ENCODE measurements around the gene STAG3. TPM values are rescaled to one million over a fixed set of nuclear protein-coding genes. Genes with fewer than 3 reads are reported as not detected.
"Not testable (repeated sequence)": the region's sequence is repeated elsewhere in the genome, so short reads cannot be mapped to it uniquely, and the experiment has no call there.

STAG3 gene
- total and polyA plus RNA-seq, 2 donors (not counting 1 experiment from before 2014, with no cell fraction given), result 24.8 to 33.4 TPM

GRCh38 chr7:100192969-100193368, 15.3 kb downstream of the STAG3 start:
- peak overlapping the region; percentile 97 for H3K27ac Mint-ChIP-seq
- TF ChIP-seq, protein P1, sequence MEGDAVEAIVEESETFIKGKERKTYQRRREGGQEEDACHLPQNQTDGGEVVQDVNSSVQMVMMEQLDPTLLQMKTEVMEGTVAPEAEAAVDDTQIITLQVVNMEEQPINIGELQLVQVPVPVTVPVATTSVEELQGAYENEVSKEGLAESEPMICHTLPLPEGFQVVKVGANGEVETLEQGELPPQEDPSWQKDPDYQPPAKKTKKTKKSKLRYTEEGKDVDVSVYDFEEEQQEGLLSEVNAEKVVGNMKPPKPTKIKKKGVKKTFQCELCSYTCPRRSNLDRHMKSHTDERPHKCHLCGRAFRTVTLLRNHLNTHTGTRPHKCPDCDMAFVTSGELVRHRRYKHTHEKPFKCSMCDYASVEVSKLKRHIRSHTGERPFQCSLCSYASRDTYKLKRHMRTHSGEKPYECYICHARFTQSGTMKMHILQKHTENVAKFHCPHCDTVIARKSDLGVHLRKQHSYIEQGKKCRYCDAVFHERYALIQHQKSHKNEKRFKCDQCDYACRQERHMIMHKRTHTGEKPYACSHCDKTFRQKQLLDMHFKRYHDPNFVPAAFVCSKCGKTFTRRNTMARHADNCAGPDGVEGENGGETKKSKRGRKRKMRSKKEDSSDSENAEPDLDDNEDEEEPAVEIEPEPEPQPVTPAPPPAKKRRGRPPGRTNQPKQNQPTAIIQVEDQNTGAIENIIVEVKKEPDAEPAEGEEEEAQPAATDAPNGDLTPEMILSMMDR (IDR thresholded peaks at IDR 0.05), result no peak
- no peak for TF ChIP-seq EZH2 (IDR thresholded peaks at IDR 0.05; ENCODE audit: borderline replicate concordance, insufficient read depth, low read depth, low read length, poor library complexity, severe bottlenecking)
- peak overlapping the region in 1 of 5 experiments; percentile 34 for H3K4me3 ChIP-seq (ENCODE audit: control extremely low read depth in 1 of 5, extremely low read depth in 1 of 5, insufficient read depth in 1 of 5, low read depth in 2 of 5, low read length in 4 of 5)
- H2AFZ ChIP-seq (ENCODE audit: insufficient read depth, low read depth, low read length, poor library complexity, severe bottlenecking), result no peak overlapping the region
- H3K9ac ChIP-seq (ENCODE audit: low read length), result no peak overlapping the region
- no peaks in the 10 kb centered on the region for H3K9me3 Mint-ChIP-seq (ENCODE audit: insufficient read depth)
- ChIA-PET POLR2A (interaction anchor here (0.7 to 2.2 kb wide), 4 partner anchors 10 to 176 kb away, joined by 3 to 4 read pairs (median 4); partner anchors contain the start of gene GAL3ST4), CTCF (interaction anchor here (0.9 to 5.0 kb wide), 6 partner anchors 10 to 153 kb away, joined by 3 to 41 read pairs (median 4); no protein-coding TSS in a partner anchor)
- peak overlapping the region; percentile 57 for H3K4me2 ChIP-seq (replicated peaks; ENCODE audit: low read depth, low read length, poor library complexity, severe bottlenecking)
- no peaks in the 10 kb centered on the region for H3K27me3 Mint-ChIP-seq
- peaks cover 64 to 70% of the 10 kb centered on the region in 2 donors for H3K4me1 ChIP-seq (ENCODE audit: control insufficient read depth in 2 of 2, insufficient read depth in 2 of 2, low read length in 2 of 2)
- H3K9me3 ChIP-seq (ENCODE audit: control extremely low read depth in 1 of 3, control insufficient read depth in 2 of 3, insufficient read depth in 1 of 3, low read length in 2 of 3), result peaks cover 0 to 5% (median 0%) of the 10 kb centered on the region in 3 donors
- peaks cover 75% of the 10 kb centered on the region for H3K4me1 Mint-ChIP-seq
- H3K4me3 Mint-ChIP-seq, result peak overlapping the region; percentile 77
- H3K27ac ChIP-seq (ENCODE audit: low read length in 2 of 2), result peak overlapping the region; percentile 81 to 83
- intact Hi-C loops (cut with micrococcal nuclease), result loop anchor here (2.0 to 5.0 kb wide), 2 partner anchors 16 to 36 kb away; partner anchors contain the start of genes GPC2, STAG3 and TRAPPC14
- DNase-seq (no peak), ATAC-seq (ENCODE audit: low read depth) (no peak)
- no peaks in the 10 kb centered on the region for H3K79me2 ChIP-seq (ENCODE audit: control insufficient read depth, insufficient read depth, low read length)
- no peaks in the 10 kb centered on the region for H3K36me3 ChIP-seq (replicated peaks in 1 of 2; ENCODE audit: control extremely low read depth in 1 of 2, control insufficient read depth in 1 of 2, extremely low read depth in 1 of 2, insufficient read depth in 2 of 2, low read length in 1 of 2)
- H3K27me3 ChIP-seq (replicated peaks in 1 of 4; ENCODE audit: control extremely low read depth in 1 of 4, control insufficient read depth in 3 of 4, insufficient read depth in 4 of 4, low read length in 3 of 4), result no peaks in the 10 kb centered on the region
- 39% methylated on average over 2 of the region's 3 CpGs for WGBS (ENCODE audit: insufficient coverage)
- H4K20me1 ChIP-seq (ENCODE audit: control insufficient read depth, insufficient read depth, low read length, poor library complexity, severe bottlenecking), result no peaks in the 10 kb centered on the region

GRCh38 chr7:100195222-100195621, 17.5 kb downstream of the STAG3 start:
- Histone ChIP-seq H3K27me3 (replicated peaks in 1 of 4; ENCODE audit: control extremely low read depth in 1 of 4, control insufficient read depth in 3 of 4, insufficient read depth in 4 of 4, low read length in 3 of 4) (no peaks in the 10 kb centered on the region), H3K4me1 (ENCODE audit: control insufficient read depth in 2 of 2, insufficient read depth in 2 of 2, low read length in 2 of 2) (peaks cover 68 to 82% of the 10 kb centered on the region in 2 donors), H3K79me2 (ENCODE audit: control insufficient read depth, insufficient read depth, low read length) (no peaks in the 10 kb centered on the region), H3K4me3 (ENCODE audit: control extremely low read depth in 1 of 5, extremely low read depth in 1 of 5, insufficient read depth in 1 of 5, low read depth in 2 of 5, low read length in 4 of 5) (no peak overlapping the region), H3K9ac (ENCODE audit: low read length) (no peak overlapping the region), H3K4me2 (replicated peaks; ENCODE audit: low read depth, low read length, poor library complexity, severe bottlenecking) (peak overlapping the region; percentile 44), H3K36me3 (replicated peaks in 1 of 2; ENCODE audit: control extremely low read depth in 1 of 2, control insufficient read depth in 1 of 2, extremely low read depth in 1 of 2, insufficient read depth in 2 of 2, low read length in 1 of 2) (no peaks in the 10 kb centered on the region), H4K20me1 (ENCODE audit: control insufficient read depth, insufficient read depth, low read length, poor library complexity, severe bottlenecking) (no peaks in the 10 kb centered on the region), H3K9me3 (ENCODE audit: control extremely low read depth in 1 of 3, control insufficient read depth in 2 of 3, insufficient read depth in 1 of 3, low read length in 2 of 3) (peaks cover 0 to 5% (median 0%) of the 10 kb centered on the region in 3 donors), H2AFZ (ENCODE audit: insufficient read depth, low read depth, low read length, poor library complexity, severe bottlenecking) (peak overlapping the region; percentile 22), H3K27ac (ENCODE audit: low read length in 2 of 2) (peak overlapping the region; percentile 56 to 57)
- peak overlapping the region; percentile 44 for H3K4me3 Mint-ChIP-seq
- ATAC-seq (ENCODE audit: low read depth) (no peak), DNase-seq (no peak)
- peaks cover 85% of the 10 kb centered on the region for H3K4me1 Mint-ChIP-seq
- intact Hi-C loops (cut with micrococcal nuclease), result no loop called here
- peak overlapping the region; percentile 86 for H3K27ac Mint-ChIP-seq
- no peak for TF ChIP-seq EZH2 (IDR thresholded peaks at IDR 0.05; ENCODE audit: borderline replicate concordance, insufficient read depth, low read depth, low read length, poor library complexity, severe bottlenecking)
- TF ChIP-seq, protein P1 (IDR thresholded peaks at IDR 0.05), result no peak
- no peaks in the 10 kb centered on the region for H3K9me3 Mint-ChIP-seq (ENCODE audit: insufficient read depth)
- CTCF ChIA-PET, result interaction anchor here (0.6 to 5.0 kb wide), 9 partner anchors 10 to 392 kb away, joined by 3 to 41 read pairs (median 5); partner anchors contain the start of genes GPC2 and STAG3
- POLR2A ChIA-PET, result interaction anchor here (1.0 to 2.8 kb wide), 4 partner anchors 15 to 233 kb away, joined by 3 to 13 read pairs (median 6); partner anchors contain the start of genes LAMTOR4 and ZCWPW1
- WGBS (ENCODE audit: insufficient coverage), result no CpG with 5 or more reads among the region's 2 CpGs
- no peaks in the 10 kb centered on the region for H3K27me3 Mint-ChIP-seq

GRCh38 chr7:100195901-100196322, 18.2 kb downstream of the STAG3 start:
- Mint-ChIP-seq H3K27ac (peak overlapping the region; percentile 86), H3K4me1 (peaks cover 85% of the 10 kb centered on the region), H3K4me3 (peak overlapping the region; percentile 69)
- H4K20me1 ChIP-seq (ENCODE audit: control insufficient read depth, insufficient read depth, low read length, poor library complexity, severe bottlenecking); H3K27me3 Mint-ChIP-seq; H3K27me3 ChIP-seq (replicated peaks in 1 of 4; ENCODE audit: control extremely low read depth in 1 of 4, control insufficient read depth in 3 of 4, insufficient read depth in 4 of 4, low read length in 3 of 4); H3K9me3 Mint-ChIP-seq (ENCODE audit: insufficient read depth); H2AFZ ChIP-seq (ENCODE audit: insufficient read depth, low read depth, low read length, poor library complexity, severe bottlenecking); H3K36me3 ChIP-seq (replicated peaks in 1 of 2; ENCODE audit: control extremely low read depth in 1 of 2, control insufficient read depth in 1 of 2, extremely low read depth in 1 of 2, insufficient read depth in 2 of 2, low read length in 1 of 2); H3K9me3 ChIP-seq (ENCODE audit: control extremely low read depth in 1 of 3, control insufficient read depth in 2 of 3, insufficient read depth in 1 of 3, low read length in 2 of 3); H3K79me2 ChIP-seq (ENCODE audit: control insufficient read depth, insufficient read depth, low read length); intact Hi-C loops (cut with micrococcal nuclease); H3K9ac ChIP-seq (ENCODE audit: low read length): not testable (repeated sequence)
- DNase-seq (peak; percentile 68), ATAC-seq (ENCODE audit: low read depth) (peak; percentile 47)
- Histone ChIP-seq H3K4me2 (replicated peaks; ENCODE audit: low read depth, low read length, poor library complexity, severe bottlenecking) (peak overlapping the region; percentile 44), H3K27ac (ENCODE audit: low read length in 2 of 2) (peak overlapping the region; percentile 56 to 57), H3K4me1 (ENCODE audit: control insufficient read depth in 2 of 2, insufficient read depth in 2 of 2, low read length in 2 of 2) (peaks cover 66 to 82% of the 10 kb centered on the region in 2 donors), H3K4me3 (ENCODE audit: control extremely low read depth in 1 of 5, extremely low read depth in 1 of 5, insufficient read depth in 1 of 5, low read depth in 2 of 5, low read length in 4 of 5) (peak overlapping the region in 1 of 5 experiments; percentile 33)
- WGBS (ENCODE audit: insufficient coverage), result 20% methylated on average over 1 of the region's 6 CpGs
- ChIA-PET CTCF (interaction anchor here (0.5 to 5.0 kb wide), 8 partner anchors 12 to 227 kb away, joined by 3 to 41 read pairs (median 4); partner anchors contain the start of genes GPC2 and STAG3), POLR2A (interaction anchor here (0.7 to 2.8 kb wide), 6 partner anchors 15 to 233 kb away, joined by 3 to 13 read pairs (median 4); partner anchors contain the start of genes LAMTOR4 and ZCWPW1)
